Esophagus (tissue), 2 donors: ENCODE results near the gene FBXW10. TPM values are rescaled to one million over a fixed set of nuclear protein-coding genes. Genes with fewer than 3 reads are reported as not detected.
"Not testable (repeated sequence)": the region's sequence is repeated elsewhere in the genome, so short reads cannot be mapped to it uniquely, and the experiment has no call there.

Experiments used
- H3K27ac ChIP-seq, 2 donors: one replicate each; pipeline ENCODE4 v1.5.1; 2013; ENCODE audit warnings: low read depth in 2 of 2, mild to moderate bottlenecking in 2 of 2, inconsistent platforms in 1 of 2, low read length in 1 of 2, moderate library complexity in 1 of 2
- H3K27me3 ChIP-seq, 2 donors: one replicate each; pipeline ENCODE4 v1.6.1; 2013; ENCODE audit warnings: low read length in 2 of 2, control low read depth in 1 of 2, mild to moderate bottlenecking in 1 of 2; ENCODE audit not compliant: insufficient read depth in 2 of 2, control insufficient read depth in 1 of 2
- H3K36me3 ChIP-seq, 2 donors: one replicate each; pipeline ENCODE4 v1.6.1; 2013; ENCODE audit warnings: low read length in 1 of 2; ENCODE audit not compliant: control insufficient read depth in 2 of 2, insufficient read depth in 2 of 2
- H3K4me1 ChIP-seq, 2 donors: one replicate each; pipeline ENCODE4 v1.6.1; 2013; ENCODE audit warnings: low read length in 1 of 2; ENCODE audit not compliant: control insufficient read depth in 2 of 2, insufficient read depth in 2 of 2
- H3K4me3 ChIP-seq, 2 donors: one replicate each; pipeline ENCODE4 v1.5.1; 2013; ENCODE audit warnings: low read length in 2 of 2, mild to moderate bottlenecking in 2 of 2, low read depth in 1 of 2, moderate library complexity in 1 of 2
- H3K9me3 ChIP-seq, 2 donors: one replicate each; pipeline ENCODE4 v1.6.1; 2013; ENCODE audit warnings: mild to moderate bottlenecking in 2 of 2, low read depth in 1 of 2, low read length in 1 of 2, moderate library complexity in 1 of 2; ENCODE audit not compliant: control insufficient read depth in 2 of 2, insufficient read depth in 1 of 2
- WGBS, 2 donors: extraction: QIAGEN DNeasy Blood & Tissue Kit; methylation state at CpG; one replicate each; pipeline ENCODE4 v1.1.7; 2013; 5-methylcytosine and 5-hydroxymethylcytosine counted together
- polyA plus RNA-seq, 2 donors: library from polyadenylated mRNA; stranded (reverse); fragments of 200-250 nt; gene quantifications; one replicate each; pipeline ENCODE4 v1.2.3, GENCODE V29; 2013
- donor health status: healthy with polysubstance abuse.
- donor health status: Bipolar disorder and iron deficiency.

FBXW10 gene
- polyA plus RNA-seq, 2 donors = 0.16 to 0.39 TPM

GRCh38 chr17:18750242-18750641 is 6.4 kb downstream of the FBXW10 start:
- H3K27me3 ChIP-seq, H3K27ac ChIP-seq, H3K9me3 ChIP-seq, H3K4me1 ChIP-seq, H3K36me3 ChIP-seq, H3K4me3 ChIP-seq: not testable (repeated sequence)
- WGBS, 2 donors = 90 to 93% methylated on average over 1 of the region's 1 CpG

- H3K4me3 ChIP-seq, H3K27me3 ChIP-seq, H3K4me1 ChIP-seq, H3K27ac ChIP-seq, H3K9me3 ChIP-seq, H3K36me3 ChIP-seq: not testable (repeated sequence)
- WGBS, 2 donors = 80 to 83% methylated on average over 5 of the region's 6 CpGs
Measured at GRCh38 chr17:18753829-18754409, 10.1 kb downstream of the FBXW10 start.

GRCh38 chr17:18755969-18756368 is 12.1 kb downstream of the FBXW10 start:
- not testable (repeated sequence) for H3K27ac ChIP-seq, H3K27me3 ChIP-seq, H3K36me3 ChIP-seq, H3K4me3 ChIP-seq, H3K9me3 ChIP-seq, H3K4me1 ChIP-seq
- 84 to 90% methylated on average over 4 of the region's 4 CpGs for WGBS, 2 donors

DNA sequence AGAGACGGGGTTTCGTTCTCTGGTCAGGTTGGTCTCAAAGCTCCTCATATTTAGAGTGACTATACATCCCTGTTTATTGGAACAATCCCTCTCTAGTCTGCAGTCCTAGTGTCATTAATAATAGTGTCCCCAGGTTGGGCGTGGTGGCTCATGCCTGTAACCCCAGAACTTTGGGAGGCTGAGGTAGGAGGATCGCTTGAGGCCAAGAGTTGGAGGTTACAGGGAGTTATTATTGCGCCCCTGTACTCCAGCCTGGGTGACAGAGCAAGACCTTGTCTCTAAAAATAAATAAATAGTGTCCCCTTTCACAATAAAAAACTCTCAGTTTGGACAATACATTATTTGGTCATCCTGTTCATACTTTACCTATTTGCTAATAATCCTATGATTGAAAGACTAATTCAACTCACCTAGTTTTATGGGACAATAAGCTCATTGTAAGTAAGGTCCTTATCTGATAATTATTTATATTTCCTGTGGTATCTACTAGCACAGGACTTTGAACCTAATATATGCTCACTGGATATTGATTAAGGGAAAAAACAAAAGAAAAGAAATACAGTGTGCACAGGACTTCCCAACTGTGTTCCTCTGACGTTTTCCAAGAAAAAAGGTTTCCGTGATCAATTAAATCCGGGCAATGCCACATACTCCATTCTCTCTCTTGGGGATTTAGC is 13.7 kb downstream of the FBXW10 start:
- H3K27ac ChIP-seq, H3K27me3 ChIP-seq, H3K4me3 ChIP-seq, H3K4me1 ChIP-seq, H3K36me3 ChIP-seq, H3K9me3 ChIP-seq: not testable (repeated sequence)
- 84 to 93% methylated on average over 8 of the region's 8 CpGs for WGBS, 2 donors

GRCh38 chr17:18758344-18758743 is 14.5 kb downstream of the FBXW10 start:
- H3K4me1 ChIP-seq, H3K27me3 ChIP-seq, H3K27ac ChIP-seq, H3K4me3 ChIP-seq, H3K9me3 ChIP-seq, H3K36me3 ChIP-seq: not testable (repeated sequence)
- 98 to 100% methylated on average over 1 to 2 of the region's 6 CpGs for WGBS, 2 donors

DNA sequence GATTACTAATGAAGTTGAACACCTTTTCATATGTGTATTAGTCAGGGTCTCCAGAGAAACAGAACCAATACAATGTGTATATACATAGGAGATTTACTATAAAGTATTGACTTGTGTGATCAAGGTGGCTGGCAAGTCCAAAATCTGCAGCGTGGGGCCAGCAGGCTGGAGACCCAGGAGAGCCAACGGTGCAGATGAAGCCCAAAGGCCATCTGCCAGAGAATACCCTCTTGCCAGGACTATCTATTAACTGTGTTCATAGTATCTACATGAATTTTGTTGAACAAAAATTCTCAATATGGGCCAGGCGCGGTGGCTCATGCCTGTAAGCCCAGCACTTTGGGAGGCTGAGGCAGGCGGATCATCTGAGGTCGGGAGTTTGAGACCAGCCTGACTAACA is 16.4 kb downstream of the FBXW10 start:
- H3K36me3 ChIP-seq, H3K27ac ChIP-seq, H3K9me3 ChIP-seq, H3K4me3 ChIP-seq, H3K27me3 ChIP-seq, H3K4me1 ChIP-seq: not testable (repeated sequence)
- WGBS, 2 donors = 93% methylated on average over 6 of the region's 6 CpGs

DNA sequence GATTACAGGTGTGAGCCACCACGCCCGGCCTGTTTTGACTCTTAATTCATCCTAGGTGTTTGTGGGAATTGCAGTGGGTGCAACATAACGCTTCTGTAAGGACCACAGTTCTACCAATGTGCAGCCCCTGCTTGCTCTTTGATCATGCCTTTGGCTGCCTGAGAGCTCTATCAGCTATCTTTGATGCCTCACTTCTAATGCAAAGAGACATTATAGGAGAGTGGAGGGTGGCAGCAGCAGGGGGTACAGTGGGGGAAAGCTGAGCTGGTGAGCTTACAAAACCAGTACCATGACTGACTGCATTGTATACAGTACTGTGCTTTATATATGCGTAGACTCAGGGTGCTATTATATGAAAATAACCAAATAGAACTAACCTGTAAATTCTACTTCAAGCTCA is 26.7 kb downstream of the FBXW10 start:
- not testable (repeated sequence) for H3K4me1 ChIP-seq, H3K27ac ChIP-seq, H3K9me3 ChIP-seq, H3K4me3 ChIP-seq, H3K36me3 ChIP-seq, H3K27me3 ChIP-seq
- WGBS, 2 donors = 86 to 92% methylated on average over 3 to 4 of the region's 4 CpGs

DNA sequence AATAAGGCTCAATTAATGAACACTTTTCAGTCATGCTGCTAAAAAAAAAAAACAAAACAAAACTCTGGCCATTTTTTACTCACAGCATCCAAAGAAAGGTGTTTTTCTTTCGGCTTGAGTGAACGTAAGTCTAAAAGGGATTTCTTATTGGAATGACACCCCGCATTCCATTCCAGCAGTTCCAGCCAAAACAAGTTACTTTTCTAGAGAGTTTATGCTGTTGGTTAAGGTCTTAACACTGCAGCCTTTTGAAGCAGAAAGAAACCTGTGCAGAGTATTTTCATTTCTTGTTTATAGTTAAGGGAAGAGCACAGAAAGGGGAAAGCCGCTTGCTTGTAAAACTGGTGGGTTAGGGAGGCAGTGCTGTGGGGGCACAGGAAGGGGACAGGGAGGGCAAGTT is 27.2 kb downstream of the FBXW10 start:
- H3K27me3 ChIP-seq, H3K9me3 ChIP-seq, H3K4me1 ChIP-seq, H3K4me3 ChIP-seq, H3K36me3 ChIP-seq, H3K27ac ChIP-seq: not testable (repeated sequence)
- 43 to 54% methylated on average over 4 of the region's 4 CpGs for WGBS, 2 donors

GRCh38 chr17:18772471-18772870 is 28.6 kb downstream of the FBXW10 start:
- Histone ChIP-seq H3K4me3 (no peak overlapping the region), H3K4me1 (no peaks in the 10 kb centered on the region), H3K9me3 (no peaks in the 10 kb centered on the region), H3K27me3 (no peaks in the 10 kb centered on the region), H3K27ac (no peak overlapping the region), H3K36me3 (no peaks in the 10 kb centered on the region)
- WGBS, 2 donors = 82 to 85% methylated on average over 7 of the region's 7 CpGs

GRCh38 chr17:18780991-18781718 is 37.3 kb downstream of the FBXW10 start, which contains the start of gene TVP23B:
Gene TVP23B, plus strand, starts transcription at chr17:18781183. Its CDS starts 111 bp downstream, at chr17:18781294.
- peak within 1 kb of the TSS; percentile 77 to 90 for H3K27ac ChIP-seq
- 0 to 1% methylated on average over 43 to 55 of the region's 56 CpGs for WGBS, 2 donors

More at GRCh38 chr17:18780991-18781718, 37.3 kb downstream of the FBXW10 start, which contains the start of gene TVP23B:
- not testable (repeated sequence) for H3K4me1 ChIP-seq, H3K36me3 ChIP-seq, H3K9me3 ChIP-seq, H3K27me3 ChIP-seq
- H3K4me3 ChIP-seq = peak within 1 kb of the TSS; percentile 68 to 71
